Mesothelial cell of epicardium (in vitro differentiated cells): ENCODE data around the gene PHYKPL. TPM values are rescaled to one million over a fixed set of nuclear protein-coding genes. Genes with fewer than 3 reads are reported as not detected.

Source experiments
- DNase-seq, 2 experiments: peaks; one replicate each; pipeline ENCODE4 v3.0.0; 2021; ENCODE audit warnings: low spot score in 2 of 2; ENCODE audit not compliant: unreplicated experiment in 2 of 2
- H3K27ac Mint-ChIP-seq: 2 replicates; pipeline ENCODE4 v1.8.0; 2021; ENCODE audit warnings: mixed read lengths
- H3K27me3 Mint-ChIP-seq: 2 replicates; pipeline ENCODE4 v1.8.0; 2021; ENCODE audit warnings: low read depth, mixed read lengths
- H3K36me3 Mint-ChIP-seq: 2 replicates; pipeline ENCODE4 v1.8.0; 2021; ENCODE audit warnings: mixed read lengths
- H3K4me1 Mint-ChIP-seq: 2 replicates; pipeline ENCODE4 v1.8.0; 2021; ENCODE audit warnings: mixed read lengths
- H3K4me3 Mint-ChIP-seq: 2 replicates; pipeline ENCODE4 v1.8.0; 2021; ENCODE audit warnings: mild to moderate bottlenecking, moderate library complexity, mixed read lengths
- H3K9me3 Mint-ChIP-seq: 2 replicates; pipeline ENCODE4 v1.8.0; 2021; ENCODE audit warnings: mixed read lengths
- CTCF ChIP-seq: fragments of 200-600 bp; sonication (generic); IDR thresholded peaks from one replicate; pipeline ENCODE4 v1.5.0; 2021; ENCODE audit warnings: antibody characterized with exemption; ENCODE audit not compliant: unreplicated experiment
- total RNA-seq: library from RNA; stranded (reverse); gene quantifications from 3 replicates; pipeline ENCODE4 v1.2.1, GENCODE V29; 2021

The PHYKPL gene
- total RNA-seq, 1 donor from 2014 or later = 137 TPM

- Mint-ChIP-seq H3K4me1 (no peaks in the 10 kb centered on the region), H3K27me3 (peaks cover 3% of the 10 kb centered on the region), H3K9me3 (no peaks in the 10 kb centered on the region), H3K27ac (no peak overlapping the region), H3K36me3 (no peaks in the 10 kb centered on the region), H3K4me3 (no peak overlapping the region)
- no peak for DNase-seq
- TF ChIP-seq CTCF = no peak
Measured at GRCh38 chr5:178250263-178250662, 17.7 kb upstream of the PHYKPL start.

GRCh38 chr5:178249191-178249989 lies 16.8 kb upstream of the PHYKPL start:
- H3K4me1 Mint-ChIP-seq = no peaks in the 10 kb centered on the region
- DNase-seq = no peak
- H3K9me3 Mint-ChIP-seq = no peaks in the 10 kb centered on the region
- TF ChIP-seq CTCF = no peak
- no peaks in the 10 kb centered on the region for H3K36me3 Mint-ChIP-seq
- H3K27me3 Mint-ChIP-seq = peaks cover 3% of the 10 kb centered on the region
- H3K27ac Mint-ChIP-seq = no peak overlapping the region
- no peak overlapping the region for H3K4me3 Mint-ChIP-seq

- no peak overlapping the region for H3K27ac Mint-ChIP-seq
- H3K9me3 Mint-ChIP-seq = no peaks in the 10 kb centered on the region
- H3K4me1 Mint-ChIP-seq = no peaks in the 10 kb centered on the region
- DNase-seq = no peak
- no peak for TF ChIP-seq CTCF
- no peak overlapping the region for H3K4me3 Mint-ChIP-seq
- H3K27me3 Mint-ChIP-seq = peaks cover 3% of the 10 kb centered on the region
- H3K36me3 Mint-ChIP-seq = no peaks in the 10 kb centered on the region
Measured at GRCh38 chr5:178248750-178249149, 16.1 kb upstream of the PHYKPL start.

- no peaks in the 10 kb centered on the region for H3K36me3 Mint-ChIP-seq
- H3K4me3 Mint-ChIP-seq = no peak overlapping the region
- TF ChIP-seq CTCF = no peak
- H3K9me3 Mint-ChIP-seq = no peaks in the 10 kb centered on the region
- H3K4me1 Mint-ChIP-seq = no peaks in the 10 kb centered on the region
- peaks cover 3% of the 10 kb centered on the region for H3K27me3 Mint-ChIP-seq
- DNase-seq = no peak
- no peak overlapping the region for H3K27ac Mint-ChIP-seq
Measured at GRCh38 chr5:178247481-178248456, 15.2 kb upstream of the PHYKPL start.

- Mint-ChIP-seq H3K4me3 (no peak overlapping the region), H3K9me3 (no peaks in the 10 kb centered on the region), H3K4me1 (no peaks in the 10 kb centered on the region), H3K36me3 (no peaks in the 10 kb centered on the region), H3K27me3 (peaks cover 3% of the 10 kb centered on the region), H3K27ac (no peak overlapping the region)
- TF ChIP-seq CTCF = no peak
- DNase-seq = no peak
Measured at GRCh38 chr5:178246624-178247279, 14.2 kb upstream of the PHYKPL start.
